Testis (tissue), 2 donors: ENCODE measurements around the gene ALG9.

Experiments used
- CTCF ChIP-seq, 3 experiments: fragments of 450-650 bp in 2 of 3; fragments of 200-600 bp in 1 of 3; sonication (generic) in 1 of 3; IDR thresholded peaks; one replicate each; pipeline ENCODE4 v1.5.1; 2016 to 2019; ENCODE audit warnings: antibody characterized with exemption in 3 of 3, mild to moderate bottlenecking in 2 of 3, moderate library complexity in 1 of 3
- POLR2A ChIP-seq: fragments of 450-650 bp; IDR thresholded peaks from one replicate; pipeline ENCODE4 v1.6.1; 2017; ENCODE audit warnings: antibody characterized with exemption, mild to moderate bottlenecking, moderate library complexity

- TF ChIP-seq CTCF (IDR thresholded peaks at IDR 0.05) (no peak), POLR2A (no peak)
Observed at GRCh38 chr11:111845276-111846028, 25.9 kb downstream of the ALG9 start.
